Sigmoid colon (tissue), 7 donors: ENCODE data around the gene ACIN1. TPM values are rescaled to one million over a fixed set of nuclear protein-coding genes. Genes with fewer than 3 reads are reported as not detected.

Experiments used
- DNase-seq: peaks from one replicate; pipeline ENCODE4 v3.0.0-alpha.2; 2019
- H3K27ac ChIP-seq, 4 donors: fragments of 200-600 bp; sonication (generic); one replicate each; pipeline ENCODE4 v1.5.1; 2016 to 2019; ENCODE audit warnings: mild to moderate bottlenecking in 1 of 4
- H3K27me3 ChIP-seq, 3 donors: fragments of 200-600 bp; sonication (generic); one replicate each; pipeline ENCODE4 v1.5.1; 2019; ENCODE audit warnings: mild to moderate bottlenecking in 1 of 3
- H3K36me3 ChIP-seq, 4 donors: fragments of 200-600 bp; sonication (generic); one replicate each; pipeline ENCODE4 v1.5.1; 2016 to 2019
- H3K4me1 ChIP-seq, 4 donors: fragments of 200-600 bp; sonication (generic); one replicate each; pipeline ENCODE4 v1.5.1; 2017 to 2019
- H3K4me3 ChIP-seq, 4 donors: fragments of 200-600 bp; sonication (generic); one replicate each; pipeline ENCODE4 v1.5.1; 2017 to 2019; ENCODE audit warnings: mild to moderate bottlenecking in 2 of 4, moderate library complexity in 1 of 4
- H3K9me3 ChIP-seq, 4 donors: fragments of 200-600 bp in 3 of 4; sonication (generic) in 3 of 4; one replicate each; pipeline versions ENCODE4 v1.5.1 to v1.6.1; 2013 to 2019
- CTCF ChIP-seq, 4 experiments: fragments of 450-650 bp in 3 of 4; fragments of 200-600 bp in 1 of 4; IDR thresholded peaks; one replicate each; pipeline ENCODE4 v1.5.1; 2016 to 2019; ENCODE audit warnings: antibody characterized with exemption in 4 of 4, mild to moderate bottlenecking in 3 of 4, moderate library complexity in 2 of 4
- EP300 ChIP-seq, 4 donors: sonication (generic); formaldehyde crosslinking; IDR thresholded peaks; one replicate each; pipeline ENCODE4 v1.6.1; 2017; ENCODE audit warnings: antibody characterized with exemption in 4 of 4
- POLR2A ChIP-seq, 2 donors: fragments of 450-650 bp; IDR thresholded peaks; one replicate each; pipeline ENCODE4 v1.6.1; 2016; ENCODE audit warnings: antibody characterized with exemption in 2 of 2, mild to moderate bottlenecking in 2 of 2, moderate library complexity in 2 of 2
- POLR2AphosphoS5 ChIP-seq, 4 donors: sonication (generic); formaldehyde crosslinking; IDR thresholded peaks; one replicate each; pipeline ENCODE4 v1.6.1; 2017; ENCODE audit warnings: antibody characterized with exemption in 4 of 4
- WGBS, 2 donors: extraction: QIAGEN DNeasy Blood & Tissue Kit; methylation state at CpG; one replicate each; pipeline ENCODE4 v1.1.7; 2013; 5-methylcytosine and 5-hydroxymethylcytosine counted together
- intact Hi-C: fragments of 100-400 bp; cut with DNase I; formaldehyde crosslinking; loops from one replicate; pipeline ENCODE4 v1.15.1; 2023
- polyA plus RNA-seq, 3 donors: library from polyadenylated mRNA; stranded (reverse); fragments of 200-250 nt; gene quantifications; one replicate each; pipeline ENCODE4 v1.2.3, GENCODE V29; 2013
- total RNA-seq, 4 donors: library from RNA; depleted of rRNA; stranded (reverse); fragments of >200 nt; gene quantifications; one replicate each; pipeline ENCODE4 v1.1.0, GENCODE V29; 2016
- donor health status: healthy with polysubstance abuse.
- donor health status: Bipolar disorder and iron deficiency.
- donor health status: healthy.

The ACIN1 gene
- total and polyA plus RNA-seq, 7 donors = 37.8 to 129 (median 88.4) TPM

DNA sequence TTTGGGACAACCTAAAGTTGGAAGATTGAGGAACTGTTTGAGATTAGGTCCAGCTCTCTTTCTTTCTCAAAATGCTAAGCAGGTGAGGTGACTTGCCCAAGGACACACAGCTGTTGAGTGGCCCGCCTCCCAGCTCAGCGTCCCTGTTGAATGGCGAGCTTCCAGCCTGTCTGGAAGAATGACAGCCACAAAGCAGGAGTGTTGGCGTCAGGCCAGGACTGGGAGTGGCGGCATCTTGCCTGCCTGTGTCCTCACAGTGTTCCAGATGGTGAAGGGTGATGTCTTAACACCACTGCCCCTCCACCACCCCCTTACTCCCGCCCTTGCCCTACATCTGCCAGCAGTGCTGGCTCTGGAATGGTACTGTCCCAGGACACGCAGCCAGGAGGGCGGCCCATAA lies 28.5 kb upstream of the ACIN1 start:
- TF ChIP-seq POLR2AphosphoS5 (IDR thresholded peaks at IDR 0.05) (no peak), POLR2A (IDR thresholded peaks at IDR 0.05) (no peak), CTCF (IDR thresholded peaks at IDR 0.05) (no peak)

GRCh38 chr14:23122086-23122485 lies 27.1 kb upstream of the ACIN1 start:
- WGBS, 2 donors = 96% methylated on average over 6 of the region's 6 CpGs
- intact Hi-C loops = no loop called here

More for the DNA sequence above, 28.5 kb upstream of the ACIN1 start:
- H3K27me3 ChIP-seq = peaks cover 0 to 4% (median 0%) of the 10 kb centered on the region in 3 donors
- no peaks in the 10 kb centered on the region for H3K9me3 ChIP-seq
- DNase-seq = peak; percentile 76
- WGBS, 2 donors = 16 to 67% methylated on average over 8 of the region's 8 CpGs
- H3K27ac ChIP-seq = no peak overlapping the region
- peaks cover 0 to 1% (median 0%) of the 10 kb centered on the region in 4 donors for H3K36me3 ChIP-seq
- peaks cover 0 to 11% (median 9%) of the 10 kb centered on the region in 4 donors for H3K4me1 ChIP-seq
- intact Hi-C loops = no loop called here
- H3K4me3 ChIP-seq = no peak overlapping the region

DNA sequence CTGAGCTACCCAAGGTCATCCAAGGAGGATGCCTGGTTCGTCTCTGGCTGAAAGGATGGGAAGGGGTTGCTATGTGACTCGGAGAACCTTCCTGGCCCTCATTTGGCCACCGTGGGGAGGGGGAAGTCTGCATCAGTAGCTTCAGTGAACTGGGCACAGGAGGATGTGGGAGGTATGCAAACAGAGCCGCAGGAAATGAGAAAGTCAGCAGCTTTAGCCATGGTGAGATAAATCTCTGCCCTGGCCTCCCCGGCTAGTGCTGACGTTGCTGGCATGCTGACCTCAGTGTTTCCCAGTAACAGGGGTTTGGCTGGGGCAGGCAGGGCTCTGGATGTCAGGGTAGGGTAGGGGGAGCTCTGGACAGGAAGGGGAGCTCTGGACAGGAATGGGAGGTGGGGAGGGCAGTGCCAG lies 26.4 kb upstream of the ACIN1 start:
- intact Hi-C loops = no loop called here
- Histone ChIP-seq H3K4me3 (no peak overlapping the region), H3K36me3 (no peaks in the 10 kb centered on the region), H3K9me3 (no peaks in the 10 kb centered on the region), H3K27me3 (peaks cover 0 to 4% (median 0%) of the 10 kb centered on the region in 3 donors), H3K27ac (peak overlapping the region in 1 of 4 donors; percentile 45), H3K4me1 (peaks cover 0 to 11% (median 9%) of the 10 kb centered on the region in 4 donors)
- TF ChIP-seq CTCF (IDR thresholded peaks at IDR 0.05) (no peak), POLR2AphosphoS5 (IDR thresholded peaks at IDR 0.05) (peak in 1 of 4 donors; percentile 35)
- peak; percentile 80 for DNase-seq
- WGBS, 2 donors = 42 to 66% methylated on average over 6 of the region's 6 CpGs

More at GRCh38 chr14:23122086-23122485, 27.1 kb upstream of the ACIN1 start:
- H3K27ac ChIP-seq = no peak overlapping the region
- H3K9me3 ChIP-seq = no peaks in the 10 kb centered on the region
- H3K4me1 ChIP-seq = peaks cover 0 to 11% (median 9%) of the 10 kb centered on the region in 4 donors
- H3K4me3 ChIP-seq = no peak overlapping the region
- TF ChIP-seq POLR2A (IDR thresholded peaks at IDR 0.05) (no peak), EP300 (IDR thresholded peaks at IDR 0.05) (no peak), POLR2AphosphoS5 (IDR thresholded peaks at IDR 0.05) (no peak), CTCF (IDR thresholded peaks at IDR 0.05) (no peak)
- H3K36me3 ChIP-seq = no peaks in the 10 kb centered on the region
- peak; percentile 55 for DNase-seq
- H3K27me3 ChIP-seq = peaks cover 0 to 4% (median 0%) of the 10 kb centered on the region in 3 donors

- DNase-seq = peak; percentile 96
- Histone ChIP-seq H3K27ac (peak overlapping the region in 1 of 4 donors; percentile 45), H3K4me1 (peaks cover 0 to 11% (median 9%) of the 10 kb centered on the region in 4 donors), H3K27me3 (peaks cover 0 to 4% (median 0%) of the 10 kb centered on the region in 3 donors), H3K4me3 (no peak overlapping the region), H3K9me3 (no peaks in the 10 kb centered on the region), H3K36me3 (no peaks in the 10 kb centered on the region)
- WGBS, 2 donors = 15 to 17% methylated on average over 9 of the region's 9 CpGs
- TF ChIP-seq POLR2A (IDR thresholded peaks at IDR 0.05) (no peak), EP300 (IDR thresholded peaks at IDR 0.05) (no peak), CTCF (IDR thresholded peaks at IDR 0.05) (peak; percentile 99 to 100 (median 100)), POLR2AphosphoS5 (IDR thresholded peaks at IDR 0.05) (peak in 1 of 4 donors; percentile 33)
- intact Hi-C loops = loop anchor here (1.0 kb wide), 1 partner anchor 67 kb away; no protein-coding TSS in a partner anchor
Measured at GRCh38 chr14:23120541-23121251, 25.8 kb upstream of the ACIN1 start.
